GM18909 (cell line): ENCODE data around the gene FILIP1L.

ENCODE experiments used
- ATAC-seq: cut with Tn5 transposase; IDR thresholded peaks from one replicate; pipeline ENCODE4 v1.9.1; 2021; ENCODE audit warnings: mild to moderate bottlenecking; ENCODE audit not compliant: unreplicated experiment, poor library complexity

FILIP1L gene

DNA sequence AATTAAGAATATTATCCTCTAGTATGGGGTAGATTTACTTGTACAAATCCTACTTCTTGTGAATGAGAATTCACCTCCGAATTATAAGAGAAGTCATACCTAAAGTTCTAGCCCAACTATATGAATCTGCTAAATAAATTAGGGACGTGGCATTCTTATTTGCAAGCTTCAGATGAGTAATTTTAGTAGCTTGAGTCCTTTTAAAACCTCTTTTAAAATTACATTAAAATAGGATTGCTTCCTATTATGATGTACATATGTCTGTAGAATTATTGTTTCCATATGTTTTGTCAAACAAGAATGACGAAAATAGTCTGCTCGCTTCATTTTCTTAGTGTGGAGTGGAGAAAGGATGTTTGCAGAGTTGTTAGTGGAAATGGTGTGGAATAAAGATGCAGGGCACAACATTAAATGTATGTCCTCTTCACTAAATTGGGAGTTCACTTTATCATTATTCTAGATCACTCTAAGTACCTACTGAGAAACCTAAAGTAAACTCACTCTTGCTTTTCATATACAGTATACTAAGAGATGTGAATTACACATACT, 237.2 kb downstream of the FILIP1L start:
- ATAC-seq: no peak

DNA sequence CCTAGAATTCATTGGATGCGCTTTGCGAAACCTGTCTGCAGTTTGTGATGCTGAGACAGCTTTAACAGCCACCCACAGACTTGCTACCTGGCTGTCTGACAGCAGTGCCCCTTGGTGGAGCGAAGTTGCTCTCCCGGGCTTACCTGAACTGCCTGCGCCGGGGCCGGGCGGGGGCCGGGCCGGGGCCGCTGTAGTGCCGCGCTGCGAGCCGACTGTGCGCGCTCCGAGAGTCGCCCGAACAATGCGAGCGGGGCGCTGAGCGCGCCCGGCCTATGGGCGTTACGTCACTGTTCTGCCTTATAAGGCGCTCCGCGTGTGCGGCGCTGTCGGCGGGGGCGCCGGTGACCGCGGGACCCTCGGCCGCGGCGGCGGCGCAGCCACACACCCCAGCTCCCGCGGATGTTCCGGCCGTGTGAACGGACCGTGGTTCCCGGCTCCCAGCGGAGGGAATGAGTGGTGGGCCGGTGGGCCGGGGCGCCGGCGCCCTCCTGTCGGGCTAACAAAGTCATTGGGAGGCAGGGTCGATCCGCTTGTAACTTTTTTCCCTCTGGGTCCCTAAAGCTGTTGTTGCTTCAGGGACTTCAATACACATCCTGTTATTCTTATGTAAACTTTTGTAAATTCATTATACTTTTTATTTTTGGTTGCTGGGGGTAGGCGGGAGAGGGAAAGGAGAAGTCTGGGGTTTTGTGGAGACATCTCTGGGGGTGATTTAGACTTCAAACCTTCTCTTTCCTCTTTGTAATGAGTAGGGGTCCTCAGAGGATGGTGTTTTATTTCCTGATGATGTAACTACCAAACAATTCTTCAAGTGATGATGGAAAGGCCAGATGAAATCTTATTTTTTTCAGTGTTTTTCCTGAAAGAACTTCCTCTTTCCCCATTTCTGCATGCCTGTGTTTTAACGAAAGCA, 238.1 kb downstream of the FILIP1L start:
- ATAC-seq: peak; percentile 88

DNA sequence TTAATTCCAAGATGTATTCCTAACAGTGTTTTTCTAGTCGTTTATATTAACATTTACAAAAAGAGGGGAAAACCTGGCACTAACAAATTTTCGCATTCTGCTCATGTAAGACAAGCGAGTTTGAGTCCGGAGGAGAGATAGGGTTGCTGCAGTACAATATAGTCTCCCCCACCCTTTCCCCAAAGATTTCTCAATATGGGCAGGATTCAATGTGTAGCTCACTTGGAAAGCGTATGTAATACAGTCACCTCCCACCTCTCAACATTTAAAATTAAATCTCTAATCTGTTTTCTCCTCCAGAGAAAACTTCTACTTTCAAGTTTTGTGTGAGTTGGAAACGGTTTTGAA, 238.7 kb downstream of the FILIP1L start:
- ATAC-seq: no peak

DNA sequence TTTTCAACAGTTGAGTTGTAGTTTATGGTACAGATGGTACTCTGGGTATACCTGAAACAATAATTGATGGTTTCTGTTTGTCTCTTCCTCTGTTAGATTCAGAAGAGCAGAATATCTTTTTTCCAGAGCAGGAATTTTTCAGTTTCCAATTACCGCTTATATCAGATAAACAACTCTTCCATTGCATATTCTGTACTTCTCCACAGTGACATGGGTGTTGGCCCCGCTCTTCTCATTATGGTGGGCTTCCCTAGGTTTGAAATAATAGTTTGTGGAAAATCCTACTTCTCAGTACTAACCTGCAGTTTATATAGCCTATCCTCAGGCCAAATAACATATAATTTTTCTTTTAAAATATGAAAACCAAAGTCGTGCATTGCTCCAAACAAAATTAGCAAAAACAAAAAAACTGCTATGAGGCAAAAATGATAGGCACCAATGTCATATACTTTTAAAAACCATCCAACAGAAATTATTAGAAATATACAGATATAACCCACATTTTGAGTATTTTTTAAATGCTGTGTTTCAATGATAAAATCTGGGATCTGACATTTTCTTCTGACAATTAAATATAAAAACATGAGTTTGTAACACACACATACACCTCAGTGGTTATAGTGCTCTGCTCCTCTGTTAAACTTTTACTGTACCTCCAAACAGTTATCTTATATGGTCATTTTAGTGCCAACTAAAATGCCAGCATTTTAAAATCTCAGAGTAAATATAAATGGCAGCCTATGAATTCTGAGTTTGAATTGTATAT, 239.9 kb downstream of the FILIP1L start:
- no peak for ATAC-seq

DNA sequence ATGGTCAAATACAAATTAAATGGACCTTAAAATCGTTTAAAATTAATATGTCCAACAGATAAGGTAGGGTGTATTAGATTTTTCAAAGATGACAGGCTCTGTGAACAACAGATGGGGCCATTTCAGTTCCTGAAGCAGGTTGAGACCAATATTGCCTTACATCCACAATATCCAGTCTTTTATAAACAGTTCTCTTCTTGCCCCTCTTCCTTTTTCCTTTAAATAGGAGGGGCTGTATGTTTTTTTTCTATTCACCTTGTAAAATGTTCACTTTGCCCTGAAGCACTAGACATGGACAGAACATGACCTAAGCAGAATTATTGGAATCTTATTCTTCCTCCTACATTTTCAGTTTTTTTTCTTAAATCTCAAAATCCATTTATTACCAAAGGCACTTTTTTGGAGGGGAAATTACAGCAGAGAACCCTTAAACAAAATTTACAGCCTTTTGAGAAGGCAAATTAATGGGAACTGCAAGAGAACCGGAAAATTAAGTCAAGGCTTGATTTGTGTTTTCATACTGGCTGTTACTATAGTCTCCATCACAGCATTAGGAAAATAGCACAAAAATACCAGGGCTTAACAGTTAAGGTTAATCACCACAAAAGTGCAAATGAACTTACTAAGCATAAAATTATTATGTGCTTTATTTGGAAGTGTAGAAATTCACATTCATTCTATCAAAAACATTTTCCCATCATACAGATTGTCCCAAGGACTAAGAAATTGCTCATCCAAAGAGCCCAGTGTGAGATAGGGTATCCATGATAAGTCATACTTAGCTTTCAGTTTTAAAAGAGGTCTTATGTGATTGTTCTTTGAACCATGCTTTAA, 240.8 kb downstream of the FILIP1L start:
- no peak for ATAC-seq

DNA sequence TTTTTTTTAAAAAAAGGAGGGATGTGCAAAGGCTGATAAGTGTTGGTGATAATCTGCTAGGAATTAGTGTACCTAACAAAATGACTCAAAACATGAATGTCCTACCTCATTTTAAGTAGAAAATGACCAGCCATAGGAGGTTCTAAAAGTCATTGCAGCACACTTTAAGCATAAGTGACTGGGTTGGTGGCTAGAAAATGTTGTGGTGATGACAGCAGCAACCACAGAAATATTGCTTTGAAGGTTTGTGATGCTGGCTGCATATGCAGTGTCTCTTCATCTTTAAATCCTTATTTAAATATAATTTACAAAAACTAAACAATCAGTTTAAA, 241.4 kb downstream of the FILIP1L start:
- ATAC-seq: peak; percentile 48

DNA sequence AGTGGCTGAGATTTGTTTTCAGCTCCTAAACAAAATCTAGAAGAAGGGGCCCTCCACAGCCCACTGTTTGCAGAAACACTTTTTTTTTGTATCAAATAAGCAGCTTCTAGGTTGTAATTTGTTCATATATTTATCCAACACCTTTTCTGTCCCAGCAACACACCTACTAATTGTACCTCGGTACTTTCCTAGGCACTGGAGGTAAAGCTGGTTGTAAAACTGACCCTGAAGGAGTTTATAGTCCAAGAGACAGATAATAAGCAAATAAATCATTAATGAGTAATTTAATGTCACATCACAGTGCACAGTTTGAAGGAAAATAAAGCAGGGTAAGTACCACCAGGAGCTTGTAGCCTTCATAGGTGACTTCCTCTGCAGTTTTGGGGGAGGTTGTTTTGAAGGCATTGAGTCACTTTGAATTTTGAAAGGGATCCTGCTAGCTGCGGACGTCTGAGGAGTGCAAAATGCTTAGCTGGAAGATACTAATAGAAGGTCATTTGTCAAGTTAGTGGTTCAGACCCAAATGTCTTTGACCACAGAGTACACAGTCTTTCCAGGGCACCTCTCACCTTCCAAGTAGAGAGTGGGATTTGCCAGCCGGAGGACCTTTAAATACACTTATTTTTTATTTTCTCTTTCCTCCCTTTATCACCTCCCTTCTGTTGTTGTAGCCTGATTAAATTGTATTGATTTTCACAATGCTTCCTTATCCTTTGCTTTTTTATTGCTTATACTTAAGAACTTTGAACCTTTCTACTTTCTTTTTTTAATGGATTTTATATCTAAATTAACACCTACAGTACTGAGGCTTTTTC, 242.9 kb downstream of the FILIP1L start:
- ATAC-seq: no peak

DNA sequence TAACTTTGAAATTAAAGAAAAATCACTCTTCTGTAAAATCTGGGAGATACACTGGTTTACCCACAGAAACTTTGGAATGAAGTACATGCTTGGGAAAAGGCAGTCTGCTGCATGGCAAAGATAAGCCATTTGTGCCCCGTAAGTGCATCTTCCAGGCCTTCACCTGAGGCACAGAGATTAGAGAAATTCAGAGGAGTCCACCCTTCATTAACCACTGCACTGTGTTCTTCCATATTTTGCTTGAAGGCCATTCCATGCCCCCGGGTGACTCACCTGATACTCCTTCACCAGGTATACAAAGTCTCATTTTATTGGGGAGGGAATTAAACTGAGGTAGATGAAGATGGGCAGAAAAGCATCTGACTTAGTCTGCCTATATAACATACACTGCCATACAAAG, 243.6 kb downstream of the FILIP1L start:
- no peak for ATAC-seq

DNA sequence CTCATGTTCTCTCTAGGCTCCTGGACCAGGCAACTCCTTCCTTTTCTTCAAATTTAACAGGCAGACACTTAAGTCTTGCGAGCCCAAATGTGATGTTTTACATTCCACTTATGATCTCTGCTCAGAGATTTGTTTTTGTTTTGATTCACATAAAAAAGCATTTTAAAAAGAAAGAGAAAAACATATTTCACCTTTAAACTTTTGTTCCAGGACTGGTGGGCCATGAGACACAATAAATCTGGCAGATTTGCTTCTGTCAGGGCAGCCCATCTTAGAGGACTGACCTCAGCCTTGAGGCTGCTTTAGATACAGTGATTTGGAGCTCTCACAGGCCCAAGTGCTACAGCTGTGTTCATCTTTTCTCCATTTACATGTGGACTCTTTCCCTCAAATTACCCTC, 244.7 kb downstream of the FILIP1L start:
- no peak for ATAC-seq

DNA sequence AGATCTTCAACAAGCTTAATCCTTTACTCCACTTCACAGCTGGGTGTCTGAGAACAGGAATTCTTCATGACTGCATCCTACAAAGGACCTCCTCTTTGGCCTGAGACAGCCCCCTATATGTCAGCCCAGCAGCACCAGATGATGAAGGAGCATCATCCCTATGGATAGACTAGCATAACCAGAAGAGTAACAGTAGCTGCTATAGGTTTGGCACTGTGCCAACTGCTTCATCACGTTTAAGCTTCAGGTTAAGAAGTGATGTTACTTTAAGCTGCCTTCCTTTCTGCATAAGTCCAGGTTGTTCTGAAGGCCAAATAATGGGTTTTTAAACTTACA, 246.0 kb downstream of the FILIP1L start:
- ATAC-seq: no peak

DNA sequence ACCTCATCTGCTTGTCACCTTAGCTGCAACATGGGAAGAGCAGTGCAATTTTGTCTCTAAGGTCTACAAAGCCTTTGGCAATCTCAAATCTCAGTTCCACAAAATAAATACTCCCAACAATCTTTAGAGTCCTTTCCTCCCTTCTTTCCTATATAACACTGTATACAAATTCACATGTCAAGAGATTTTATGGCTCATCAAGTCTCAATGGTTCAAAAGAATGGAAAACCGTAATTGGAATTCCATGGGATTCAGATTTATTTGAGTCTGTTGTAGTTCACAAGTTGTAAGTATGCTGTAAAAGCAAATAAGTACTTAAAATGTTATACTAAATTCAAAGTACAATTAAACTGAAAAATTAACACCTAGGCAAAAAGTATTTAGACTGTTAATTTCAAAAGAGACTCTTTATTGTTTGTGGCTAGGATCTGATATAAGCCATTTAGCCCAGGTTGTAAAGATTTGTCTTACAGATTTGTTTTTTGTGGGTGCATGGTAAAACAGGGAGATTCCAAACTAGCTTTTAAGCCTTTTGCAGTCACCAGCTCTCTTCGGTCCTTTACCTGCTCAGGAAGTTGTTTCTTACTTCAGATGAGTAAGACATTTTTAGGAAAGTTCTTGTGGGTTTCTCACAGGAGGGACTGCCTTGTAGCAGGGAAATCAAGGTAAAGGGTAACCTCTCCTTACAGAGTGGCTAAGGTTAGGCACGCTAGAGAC, 246.5 kb downstream of the FILIP1L start:
- ATAC-seq: no peak

DNA sequence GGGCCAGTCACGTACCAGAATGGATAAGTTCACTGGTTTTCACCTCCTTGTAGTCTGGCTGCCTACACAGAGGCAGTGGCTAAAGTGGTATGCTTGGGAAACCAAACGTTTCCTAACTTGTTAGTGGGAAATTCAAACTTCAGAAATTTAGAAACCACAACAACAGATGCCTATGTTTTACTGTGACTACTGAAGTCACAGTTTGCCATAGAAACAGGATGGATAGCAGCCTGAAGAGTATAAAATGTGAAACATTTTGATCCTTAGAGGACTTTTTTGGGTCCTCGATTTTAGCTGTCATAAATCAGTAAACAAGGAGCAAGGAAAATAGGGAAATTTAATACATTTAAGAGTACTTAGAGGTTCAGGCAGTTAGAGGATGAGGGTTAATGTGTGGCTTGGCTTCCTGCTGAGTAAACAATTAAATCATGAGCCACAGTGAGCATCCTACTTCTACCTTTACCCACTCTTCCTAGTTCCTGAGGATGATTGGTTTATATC, 248.0 kb downstream of the FILIP1L start:
- ATAC-seq: no peak

DNA sequence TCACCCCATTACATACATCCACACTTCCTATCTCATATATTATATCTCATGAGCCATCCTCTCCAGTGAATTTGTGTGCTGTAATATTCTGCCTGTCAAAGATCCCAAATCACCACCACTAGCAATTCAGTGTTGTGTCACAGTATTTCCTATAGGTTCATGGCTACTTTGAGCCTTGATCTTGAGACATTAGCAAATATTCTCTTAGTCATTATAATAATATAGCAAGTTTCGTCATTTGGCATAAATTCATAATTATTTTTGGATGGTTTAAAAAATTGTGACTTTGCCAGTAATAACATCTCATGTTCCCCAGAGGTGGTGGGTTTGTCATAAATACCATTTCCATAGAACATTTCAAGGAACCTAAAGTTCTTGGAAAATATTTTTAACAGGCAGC, 249.0 kb downstream of the FILIP1L start:
- no peak for ATAC-seq

DNA sequence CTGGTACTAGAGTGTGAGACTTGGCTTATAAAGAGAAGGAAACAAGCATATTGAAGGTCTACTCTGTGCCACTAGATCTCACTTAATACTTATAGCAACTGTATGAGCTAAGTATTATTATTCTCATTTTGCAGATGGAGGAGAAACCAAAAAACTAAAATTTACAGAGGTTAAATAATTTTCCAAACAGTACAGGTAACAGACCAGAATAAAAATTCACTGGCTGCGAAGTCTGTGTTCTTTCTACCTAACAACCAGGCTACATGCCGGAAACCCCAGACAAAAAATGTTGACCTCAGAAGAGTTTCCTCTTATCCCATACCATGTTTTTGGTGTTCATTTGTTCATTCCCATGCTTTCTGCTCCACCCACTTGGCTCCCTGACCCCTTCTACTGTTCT, 250.0 kb downstream of the FILIP1L start:
- no peak for ATAC-seq

DNA sequence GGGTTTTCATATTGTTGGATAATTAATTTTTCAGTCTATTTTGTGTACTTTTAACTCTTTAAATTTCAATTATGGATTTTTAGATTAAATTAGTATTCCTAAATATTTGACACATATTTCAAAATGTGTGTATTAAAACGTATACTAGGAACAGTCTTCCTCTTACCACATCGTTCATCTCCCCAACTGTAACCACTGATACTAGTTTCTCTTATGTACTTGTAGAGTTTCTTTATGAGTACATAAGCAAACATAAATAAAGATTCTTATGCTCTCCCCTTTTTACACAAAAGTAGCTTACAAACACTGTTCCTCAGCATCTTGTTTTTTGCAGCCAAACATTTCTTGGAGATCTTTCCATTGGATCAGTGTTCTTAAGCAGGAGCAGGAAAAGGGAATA, 250.7 kb downstream of the FILIP1L start:
- peak; percentile 53 for ATAC-seq

DNA sequence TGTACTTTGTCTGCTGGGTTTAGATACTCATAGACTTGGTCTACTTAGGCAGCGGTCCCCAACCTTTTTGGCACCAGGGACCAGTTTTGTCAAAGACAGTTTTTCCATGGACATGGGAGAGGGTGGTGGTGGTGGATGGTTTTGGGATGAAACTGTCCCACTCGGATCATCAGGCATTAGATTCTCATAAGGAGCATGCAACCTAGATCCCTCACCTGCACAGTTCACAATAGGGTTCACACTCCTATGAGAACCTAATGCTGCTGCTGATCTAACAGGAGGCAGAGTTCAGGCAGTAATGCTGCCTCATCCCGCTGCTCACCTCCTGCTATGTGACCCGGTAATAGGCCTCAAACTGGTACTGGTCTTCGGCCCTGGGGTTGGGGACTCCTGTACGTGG, 251.3 kb downstream of the FILIP1L start:
- no peak for ATAC-seq

DNA sequence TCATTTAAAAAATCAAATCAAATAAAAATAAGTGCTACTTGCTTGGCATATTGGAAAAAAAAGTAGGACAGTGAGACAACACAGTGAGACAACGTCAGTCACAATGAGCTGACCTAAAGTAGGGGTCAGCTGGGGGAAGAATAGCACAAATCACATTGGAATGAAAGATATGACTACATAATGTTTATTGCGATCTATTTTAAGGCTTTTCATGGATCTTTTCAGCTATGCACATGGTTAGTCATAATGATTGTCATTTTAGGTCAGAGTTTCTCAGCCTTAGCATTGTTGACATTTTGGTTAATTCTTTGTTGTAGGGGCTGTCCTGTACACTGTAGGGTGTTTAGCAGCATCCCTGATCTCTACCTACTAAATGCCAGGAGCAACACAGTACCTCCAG, 252.1 kb downstream of the FILIP1L start:
- no peak for ATAC-seq

DNA sequence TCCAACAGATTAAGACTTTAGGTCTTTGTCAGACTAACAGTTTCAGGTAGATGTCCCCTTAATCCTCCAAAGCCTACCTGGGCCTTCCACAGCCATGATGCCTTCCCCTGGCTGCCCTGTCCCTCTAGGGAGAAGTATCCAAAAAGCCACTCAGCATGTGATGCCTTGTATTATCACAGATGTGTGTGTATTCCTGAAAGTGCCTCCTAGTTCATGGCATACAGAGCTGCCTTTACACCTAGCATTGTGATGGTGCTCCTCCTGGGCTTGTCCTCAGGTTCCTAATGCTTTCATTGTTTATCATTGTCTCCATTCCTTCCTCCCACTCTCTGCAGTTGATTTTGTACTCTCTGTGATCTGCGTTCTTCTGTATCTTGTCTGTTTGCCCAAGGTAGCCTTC, 253.1 kb downstream of the FILIP1L start:
- ATAC-seq: no peak

DNA sequence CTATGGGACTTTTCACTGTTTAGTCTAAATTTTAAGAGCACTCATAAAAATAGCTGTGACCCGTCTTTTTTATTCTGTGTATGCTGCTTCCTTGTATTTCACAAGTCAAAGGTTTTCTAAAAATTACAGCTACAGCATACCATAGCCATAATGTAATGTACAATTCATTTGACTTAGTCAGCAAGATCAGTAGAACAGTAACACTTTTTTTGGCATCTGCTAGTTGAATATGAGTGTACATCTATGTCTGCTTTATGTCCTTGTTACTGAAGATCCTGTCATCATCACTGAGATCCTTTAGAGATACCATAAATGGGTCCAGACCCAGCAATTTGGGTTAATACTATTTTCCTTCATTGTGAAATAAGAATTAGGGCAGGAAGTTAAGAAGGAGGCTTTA, 254.5 kb downstream of the FILIP1L start:
- no peak for ATAC-seq
